DLD1 (cell line): ENCODE measurements around the gene TMEM174.

ENCODE experiments used
- in situ Hi-C: cut with HindIII; loops from 2 replicates; pipeline ENCODE4 v1.10.0; 2017; ENCODE audit warnings: low sequenced_read_pairs

The TMEM174 gene

DNA sequence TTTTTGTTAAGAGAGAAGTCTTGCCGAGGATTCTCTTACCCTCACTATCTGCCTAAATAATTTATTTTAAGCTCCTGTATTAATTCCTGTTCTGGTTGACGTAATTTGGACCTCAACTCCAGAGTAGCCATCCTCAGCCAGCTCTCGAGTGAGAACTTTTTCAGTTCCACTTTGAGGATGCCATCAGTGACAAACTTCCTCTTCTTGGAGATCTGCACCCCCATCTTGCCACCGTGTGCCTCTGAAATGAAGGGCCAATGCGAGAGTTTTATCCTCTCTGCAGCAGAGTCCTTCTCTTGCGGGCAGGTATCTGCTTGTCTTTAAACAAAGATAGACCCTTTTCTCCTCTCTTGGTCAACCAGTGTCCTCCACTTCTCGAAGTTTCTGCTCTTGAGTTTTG is 19.5 kb upstream of the TMEM174 start:
- in situ Hi-C loops, result no loop called here

- in situ Hi-C loops, result no loop called here
These were observed 18.6 kb upstream of the TMEM174 start for GRCh38 chr5:73154208-73155006.

DNA sequence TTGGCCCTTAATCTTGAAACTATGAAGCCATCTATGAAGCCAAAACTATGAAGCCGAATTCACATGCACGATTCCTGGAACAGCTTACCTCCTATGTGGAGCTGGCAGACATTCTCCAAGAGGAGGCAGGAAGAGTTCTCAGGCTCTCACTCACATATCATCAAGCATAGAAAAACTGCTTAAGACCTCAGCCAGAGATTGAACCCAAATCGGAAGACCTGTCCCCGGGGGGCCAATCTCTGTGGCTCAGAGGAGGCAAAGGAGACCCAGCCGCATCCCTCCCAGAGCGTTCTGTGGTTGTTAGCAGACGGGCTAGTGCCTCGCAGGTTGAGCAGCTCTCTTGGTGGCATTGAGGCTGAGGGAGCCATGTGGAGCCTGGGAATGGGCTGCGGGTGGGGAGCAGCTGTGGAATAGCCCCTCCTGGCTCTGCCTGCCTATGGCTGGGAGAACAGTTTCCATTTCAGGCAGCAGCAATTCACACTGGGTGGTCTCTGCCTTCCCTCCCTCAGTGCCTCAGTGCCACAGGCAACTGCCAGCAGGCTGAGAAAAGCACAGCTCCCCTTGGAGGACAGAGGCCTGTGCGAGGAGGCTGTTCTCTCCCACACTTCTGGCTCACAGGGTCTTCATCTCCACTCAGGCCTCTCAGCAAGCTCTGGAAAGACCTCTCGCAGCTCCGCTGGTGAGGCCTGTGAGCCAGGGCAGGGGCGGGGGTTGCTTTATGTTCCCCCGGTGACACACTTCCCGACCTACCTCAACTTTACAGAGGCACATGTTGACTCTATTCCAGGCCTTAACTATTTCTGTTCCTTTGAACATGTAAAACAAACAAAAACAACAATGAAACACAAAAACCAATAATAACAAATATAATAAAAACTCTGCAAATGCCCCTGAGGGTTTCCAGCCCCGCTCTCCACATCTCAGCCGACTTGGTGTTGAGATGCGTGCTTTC is 17.4 kb upstream of the TMEM174 start:
- in situ Hi-C loops, result no loop called here

DNA sequence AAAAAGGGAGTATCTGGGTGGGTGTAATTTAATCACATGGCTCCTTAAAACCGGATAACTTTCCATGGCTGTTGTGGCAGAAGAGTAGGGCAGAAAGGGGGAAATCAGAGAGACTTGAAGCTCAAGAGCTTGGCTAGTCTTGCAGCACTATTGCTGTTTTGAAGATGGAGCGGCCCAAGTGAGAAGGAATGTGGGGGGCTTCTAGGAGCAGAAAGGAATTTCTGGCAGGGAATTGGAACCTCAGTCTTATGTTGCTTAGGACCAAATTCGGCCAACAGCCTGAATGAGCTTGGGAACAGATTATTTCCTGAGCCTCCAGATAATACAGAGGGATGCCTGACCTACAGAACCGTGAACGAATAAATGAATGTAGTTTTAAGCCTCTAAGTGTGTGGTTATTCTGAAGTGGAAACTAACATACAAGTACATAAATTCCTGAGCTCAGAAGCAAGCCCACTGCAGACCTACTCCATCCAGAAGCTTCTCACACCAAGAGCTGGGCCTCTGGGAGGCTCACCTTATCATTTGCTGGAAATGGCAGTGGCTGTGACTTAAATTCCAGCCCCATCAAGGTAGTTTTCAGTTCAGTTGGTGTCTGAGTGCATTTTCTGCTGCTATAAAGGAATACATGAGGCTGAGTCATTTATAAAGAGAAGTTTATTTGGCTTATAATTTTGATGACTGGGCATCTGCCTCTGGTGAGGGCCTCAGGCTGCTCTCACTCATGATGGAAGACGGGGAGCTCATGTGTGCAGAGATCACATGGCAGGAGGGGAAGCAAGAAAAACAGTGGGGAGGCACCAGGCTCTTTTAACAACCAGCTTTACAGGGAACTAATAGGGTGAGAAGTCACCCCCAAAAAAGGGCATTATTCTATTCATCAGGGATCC is 15.3 kb upstream of the TMEM174 start:
- in situ Hi-C loops, result no loop called here

DNA sequence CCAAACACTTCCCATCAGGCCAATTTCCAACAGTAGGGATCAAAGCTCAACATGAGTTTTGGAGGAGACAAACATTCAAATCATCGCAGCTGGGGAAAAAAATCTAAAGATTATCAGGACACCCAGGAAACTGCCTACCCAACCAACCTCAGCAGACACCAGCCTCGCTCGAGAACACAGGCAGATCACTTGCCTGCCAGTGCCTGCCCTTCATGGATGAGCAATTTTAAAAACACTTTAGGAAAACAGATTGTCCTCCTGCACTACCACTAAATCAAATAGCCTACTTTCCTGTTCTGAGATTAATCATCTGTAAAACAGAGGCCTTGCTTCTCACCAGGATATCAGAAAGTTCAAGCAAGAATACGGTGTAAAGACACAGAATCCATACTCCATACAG is 14.7 kb upstream of the TMEM174 start:
- in situ Hi-C loops, result no loop called here

GRCh38 chr5:73160239-73160671 is 12.7 kb upstream of the TMEM174 start:
- in situ Hi-C loops, result no loop called here

- in situ Hi-C loops, result no loop called here
These were observed 2.5 kb upstream of the TMEM174 start for GRCh38 chr5:73170522-73170921.

DNA sequence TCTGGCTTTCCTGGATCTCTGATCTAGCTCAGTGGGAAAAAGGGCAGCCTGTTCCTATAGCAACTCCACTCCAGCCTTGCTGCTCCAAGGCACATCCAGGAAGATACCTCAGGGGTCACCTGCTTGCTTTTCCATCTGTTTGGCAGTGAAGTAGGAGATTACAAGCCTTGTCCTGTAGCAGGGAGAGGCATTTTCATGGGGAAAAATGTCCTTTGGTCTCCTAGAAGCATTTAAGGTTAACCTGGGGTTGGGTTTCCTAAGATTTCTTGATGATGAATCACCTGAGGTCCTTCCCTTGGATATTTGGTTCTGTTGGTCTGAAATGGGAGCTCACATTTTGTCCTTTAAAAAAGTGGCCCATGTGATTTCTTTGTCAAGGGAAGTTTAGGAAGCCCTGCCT is 1.5 kb upstream of the TMEM174 start:
- in situ Hi-C loops, result no loop called here

DNA sequence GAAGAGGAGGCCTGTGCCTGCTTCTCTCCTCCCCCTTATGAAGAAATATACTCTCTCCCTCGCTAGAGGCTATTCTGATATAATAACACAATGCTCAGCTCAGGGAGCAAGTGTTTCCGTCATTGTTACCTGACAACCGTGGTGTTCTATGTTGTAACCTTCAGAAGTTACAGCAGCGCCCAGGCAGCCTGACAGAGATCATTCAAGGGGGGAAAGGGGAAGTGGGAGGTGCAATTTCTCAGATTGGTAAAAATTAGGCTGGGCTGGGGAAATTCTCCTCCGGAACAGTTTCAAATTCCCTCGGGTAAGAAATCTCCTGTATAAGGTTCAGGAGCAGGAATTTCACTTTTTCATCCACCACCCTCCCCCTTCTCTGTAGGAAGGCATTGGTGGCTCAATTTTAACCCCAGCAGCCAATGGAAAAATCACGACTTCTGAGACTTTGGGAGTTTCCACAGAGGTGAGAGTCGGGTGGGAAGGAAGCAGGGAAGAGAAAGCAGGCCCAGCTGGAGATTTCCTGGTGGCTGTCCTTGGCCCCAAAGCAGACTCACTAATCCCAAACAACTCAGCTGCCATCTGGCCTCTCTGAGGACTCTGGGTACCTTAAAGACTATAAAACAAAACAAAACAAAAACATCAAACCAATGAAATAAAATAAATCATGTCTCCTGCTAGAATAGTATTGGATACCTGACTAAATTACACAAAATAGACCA is 1.3 kb downstream of the TMEM174 start:
- in situ Hi-C loops, result no loop called here

- in situ Hi-C loops, result loop anchor here (25.0 kb wide), 1 partner anchor 89 kb away; no protein-coding TSS in a partner anchor
These were observed 3.3 kb downstream of the TMEM174 start for GRCh38 chr5:73176250-73176649.

DNA sequence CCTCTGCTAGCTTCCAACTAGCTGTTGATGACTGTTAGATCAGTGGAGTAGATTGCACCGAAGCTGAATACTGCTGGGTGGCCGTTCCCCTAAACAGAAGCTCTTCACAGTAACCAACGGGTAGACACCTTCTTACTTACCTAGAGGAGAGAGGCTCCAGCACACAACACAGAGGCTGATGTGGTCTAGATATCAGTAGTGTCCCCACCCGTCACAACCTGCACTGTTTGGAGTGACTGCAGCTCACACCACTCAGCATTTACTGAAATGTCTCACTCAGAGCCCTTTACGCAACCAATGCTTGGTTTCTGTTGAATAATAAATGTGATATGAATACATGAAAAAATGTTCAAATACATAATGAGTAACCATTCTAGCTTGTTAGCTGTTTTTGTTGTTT is 5.3 kb downstream of the TMEM174 start:
- in situ Hi-C loops, result loop anchor here (25.0 kb wide), 1 partner anchor 91 kb away; no protein-coding TSS in a partner anchor

DNA sequence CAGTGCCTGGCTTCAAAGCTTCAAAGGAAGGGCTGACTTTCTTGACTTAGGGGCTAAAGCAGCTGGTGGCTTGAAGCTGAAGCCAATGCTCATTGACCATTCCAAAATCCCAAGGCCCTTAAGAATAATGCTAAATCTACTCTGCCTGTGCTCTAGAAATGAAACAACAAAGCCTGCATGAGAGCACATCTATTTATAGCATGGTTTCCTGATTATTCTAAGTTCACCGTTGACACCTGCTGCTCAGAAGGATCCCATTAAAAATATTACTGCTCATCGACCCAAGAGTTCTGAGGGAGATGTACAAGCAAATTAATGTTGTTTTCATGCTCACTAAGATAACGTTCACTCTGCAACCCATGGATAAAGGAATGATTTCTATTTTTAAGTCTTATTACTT is 6.7 kb downstream of the TMEM174 start:
- in situ Hi-C loops, result loop anchor here (25.0 kb wide), 1 partner anchor 92 kb away; no protein-coding TSS in a partner anchor

GRCh38 chr5:73180566-73180965 is 7.6 kb downstream of the TMEM174 start:
- in situ Hi-C loops, result loop anchor here (25.0 kb wide), 1 partner anchor 93 kb away; no protein-coding TSS in a partner anchor

GRCh38 chr5:73182307-73182706 is 9.3 kb downstream of the TMEM174 start:
- in situ Hi-C loops, result loop anchor here (25.0 kb wide), 1 partner anchor 95 kb away; no protein-coding TSS in a partner anchor

DNA sequence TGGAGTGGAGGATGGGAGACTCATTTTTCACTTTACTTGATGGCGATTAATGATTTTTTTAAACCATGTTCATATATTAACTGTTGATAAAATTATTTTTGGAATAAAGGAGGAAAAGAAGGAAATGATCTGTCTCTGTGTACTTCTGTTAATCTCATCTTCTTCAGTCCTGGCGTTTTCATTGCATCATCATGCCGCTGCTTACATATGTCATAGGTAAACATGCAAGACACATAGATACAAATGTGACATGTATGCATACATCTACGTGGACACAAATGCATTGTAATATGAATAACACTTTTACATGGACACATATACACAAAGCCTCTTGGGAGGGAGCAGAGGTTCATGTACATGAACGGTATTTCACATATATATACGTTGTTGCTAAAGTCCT is 10.0 kb downstream of the TMEM174 start:
- in situ Hi-C loops, result loop anchor here (25.0 kb wide), 1 partner anchor 96 kb away; no protein-coding TSS in a partner anchor

- in situ Hi-C loops, result loop anchor here (25.0 kb wide), 1 partner anchor 96 kb away; no protein-coding TSS in a partner anchor
These were observed 10.5 kb downstream of the TMEM174 start for GRCh38 chr5:73183481-73183891.

- in situ Hi-C loops, result loop anchor here (25.0 kb wide), 1 partner anchor 100 kb away; no protein-coding TSS in a partner anchor
These were observed 14.0 kb downstream of the TMEM174 start for GRCh38 chr5:73186976-73187375.

DNA sequence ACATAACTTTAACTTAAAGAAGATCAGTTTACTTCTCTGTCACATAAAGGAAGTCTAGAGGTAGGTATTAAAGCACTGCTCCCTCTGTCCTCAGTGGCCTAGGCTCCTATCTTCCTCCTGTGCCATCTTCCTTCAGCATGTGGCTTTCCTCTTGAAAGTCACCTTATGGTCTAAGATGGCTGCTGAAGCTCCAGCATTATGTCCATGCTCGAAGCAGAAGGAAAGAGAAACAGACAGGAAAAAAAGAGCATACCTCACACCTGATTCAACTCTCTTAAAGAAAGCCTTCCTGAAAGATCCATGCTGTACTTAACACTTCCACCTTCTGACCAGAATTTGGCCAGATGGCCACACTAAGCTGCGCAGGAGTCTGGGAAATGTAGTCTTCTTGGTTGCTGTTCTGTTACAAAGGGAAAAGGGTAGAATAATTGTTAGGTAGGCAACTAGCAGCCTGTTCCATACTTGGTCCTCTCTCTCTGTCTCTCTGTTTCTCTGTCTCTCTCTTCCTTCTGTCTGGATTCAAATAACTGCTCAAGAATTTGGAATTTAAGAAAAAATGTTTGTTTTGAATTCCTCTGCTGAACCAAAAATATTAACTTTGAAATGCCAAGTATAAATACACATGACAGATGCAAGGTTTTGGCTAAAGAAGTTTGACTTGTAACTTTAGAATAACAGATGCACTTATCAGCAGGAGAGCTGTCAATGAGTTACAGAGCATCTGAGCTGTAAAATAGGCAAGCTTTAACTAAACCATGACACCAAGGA is 16.0 kb downstream of the TMEM174 start:
- in situ Hi-C loops, result loop anchor here (25.0 kb wide), 1 partner anchor 102 kb away; no protein-coding TSS in a partner anchor
